IgD-negative memory B cell (primary cell): ENCODE data around the gene WDR1. TPM values are rescaled to one million over a fixed set of nuclear protein-coding genes. Genes with fewer than 3 reads are reported as not detected.

Experiments used
- H3K27ac Mint-ChIP-seq, 3 donors: one replicate each; pipeline ENCODE4 v1.8.0; 2020 to 2022; ENCODE audit warnings: mild to moderate bottlenecking in 3 of 3, mixed read lengths in 3 of 3, moderate library complexity in 1 of 3
- H3K27me3 Mint-ChIP-seq: one replicate; pipeline ENCODE4 v1.8.0; 2021; ENCODE audit warnings: mixed read lengths
- H3K36me3 Mint-ChIP-seq: one replicate; pipeline ENCODE4 v1.8.0; 2020; ENCODE audit warnings: mild to moderate bottlenecking, mixed read lengths
- H3K4me1 Mint-ChIP-seq, 3 donors: one replicate each; pipeline ENCODE4 v1.8.0; 2020 to 2022; ENCODE audit warnings: mixed read lengths in 3 of 3, mild to moderate bottlenecking in 1 of 3
- H3K4me3 Mint-ChIP-seq, 4 donors: one replicate each; pipeline ENCODE4 v1.8.0; 2020 to 2022; ENCODE audit warnings: mild to moderate bottlenecking in 4 of 4, mixed read lengths in 4 of 4, moderate library complexity in 3 of 4
- H3K9me3 Mint-ChIP-seq, 3 donors: one replicate each; pipeline ENCODE4 v1.8.0; 2020 to 2021; ENCODE audit warnings: mixed read lengths in 3 of 3, mild to moderate bottlenecking in 1 of 3
- polyA plus RNA-seq: library from polyadenylated mRNA; unstranded; fragments of 300-500 nt; fragmentation: Illumina TruSeq; gene quantifications from one replicate; pipeline ENCODE4 v1.2.3, GENCODE V29; 2021

Gene WDR1
- polyA plus RNA-seq, 1 donor from 2014 or later, result 213 TPM

- H3K27ac Mint-ChIP-seq, result no peak overlapping the region
- no peaks in the 10 kb centered on the region for H3K36me3 Mint-ChIP-seq
- no peak overlapping the region for H3K4me3 Mint-ChIP-seq
- H3K9me3 Mint-ChIP-seq, result no peaks in the 10 kb centered on the region
- peaks cover 0 to 1% (median 0%) of the 10 kb centered on the region in 3 donors for H3K4me1 Mint-ChIP-seq
- no peaks in the 10 kb centered on the region for H3K27me3 Mint-ChIP-seq
Observed at GRCh38 chr4:10050721-10051120, 65.9 kb downstream of the WDR1 start.

DNA sequence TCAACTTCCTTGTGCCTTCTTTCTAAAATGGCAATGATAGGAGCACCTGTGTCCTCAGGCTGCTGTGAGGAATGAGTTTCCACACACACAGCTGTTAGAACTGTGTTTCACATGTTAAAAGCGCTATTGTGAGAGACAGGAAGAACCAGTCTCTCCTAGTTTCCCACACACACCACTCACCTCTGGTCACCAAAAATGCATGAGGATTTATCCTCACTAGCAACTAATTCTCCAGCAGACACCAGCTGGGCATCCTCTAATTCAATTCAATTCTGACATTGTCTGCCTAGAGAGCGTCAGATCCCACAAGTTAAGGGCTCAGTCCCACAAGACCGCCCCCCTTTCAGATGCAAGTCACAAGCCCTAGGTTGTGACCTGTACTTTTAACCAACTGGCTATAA, 66.3 kb downstream of the WDR1 start:
- H3K27me3 Mint-ChIP-seq, result no peaks in the 10 kb centered on the region
- no peak overlapping the region for H3K4me3 Mint-ChIP-seq
- H3K4me1 Mint-ChIP-seq, result peaks cover 0 to 4% (median 0%) of the 10 kb centered on the region in 3 donors
- H3K27ac Mint-ChIP-seq, result no peak overlapping the region
- no peaks in the 10 kb centered on the region for H3K36me3 Mint-ChIP-seq
- no peaks in the 10 kb centered on the region for H3K9me3 Mint-ChIP-seq

GRCh38 chr4:10048941-10049697, 67.5 kb downstream of the WDR1 start:
- Mint-ChIP-seq H3K27me3 (no peaks in the 10 kb centered on the region), H3K4me3 (peak overlapping the region in 1 of 4 donors; percentile 36), H3K36me3 (no peaks in the 10 kb centered on the region), H3K4me1 (peaks cover 3 to 7% (median 6%) of the 10 kb centered on the region in 3 donors), H3K9me3 (no peaks in the 10 kb centered on the region), H3K27ac (no peak overlapping the region)

GRCh38 chr4:10047967-10048366, 68.6 kb downstream of the WDR1 start:
- H3K27ac Mint-ChIP-seq, result no peak overlapping the region
- H3K27me3 Mint-ChIP-seq, result no peaks in the 10 kb centered on the region
- peaks cover 1% of the 10 kb centered on the region for H3K36me3 Mint-ChIP-seq
- peaks cover 3 to 9% (median 6%) of the 10 kb centered on the region in 3 donors for H3K4me1 Mint-ChIP-seq
- H3K4me3 Mint-ChIP-seq, result no peak overlapping the region
- H3K9me3 Mint-ChIP-seq, result peaks cover 0 to 2% (median under 1%) of the 10 kb centered on the region in 3 donors

DNA sequence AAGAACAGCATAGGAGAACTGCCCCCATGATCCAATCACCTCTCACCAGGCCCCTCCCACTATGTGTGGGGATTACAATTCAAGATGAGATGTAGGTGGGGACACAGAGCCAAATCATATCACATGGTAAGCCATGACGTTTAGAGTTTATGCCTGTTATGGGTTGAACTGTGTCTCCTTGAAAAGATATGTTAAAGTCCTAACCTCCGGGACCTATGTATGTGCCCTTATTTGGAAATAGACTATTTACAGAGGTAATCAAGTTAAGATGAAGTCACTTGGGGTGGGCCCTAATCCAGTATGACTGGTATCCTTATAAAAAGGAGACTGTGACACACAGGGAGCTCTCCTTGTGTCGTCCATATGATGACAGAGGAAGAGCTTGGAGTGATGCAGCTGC, 70.1 kb downstream of the WDR1 start:
- H3K27ac Mint-ChIP-seq, result no peak overlapping the region
- H3K9me3 Mint-ChIP-seq, result peaks cover 6 to 9% (median 8%) of the 10 kb centered on the region in 3 donors
- no peak overlapping the region for H3K4me3 Mint-ChIP-seq
- H3K4me1 Mint-ChIP-seq, result peaks cover 3 to 9% (median 6%) of the 10 kb centered on the region in 3 donors
- H3K27me3 Mint-ChIP-seq, result no peaks in the 10 kb centered on the region
- peaks cover 1% of the 10 kb centered on the region for H3K36me3 Mint-ChIP-seq

GRCh38 chr4:10045481-10045880, 71.1 kb downstream of the WDR1 start:
- Mint-ChIP-seq H3K27me3 (no peaks in the 10 kb centered on the region), H3K4me1 (peaks cover 3 to 9% (median 6%) of the 10 kb centered on the region in 3 donors), H3K36me3 (peaks cover 2% of the 10 kb centered on the region), H3K4me3 (no peak overlapping the region), H3K27ac (no peak overlapping the region), H3K9me3 (peaks cover 6 to 9% (median 8%) of the 10 kb centered on the region in 3 donors)

DNA sequence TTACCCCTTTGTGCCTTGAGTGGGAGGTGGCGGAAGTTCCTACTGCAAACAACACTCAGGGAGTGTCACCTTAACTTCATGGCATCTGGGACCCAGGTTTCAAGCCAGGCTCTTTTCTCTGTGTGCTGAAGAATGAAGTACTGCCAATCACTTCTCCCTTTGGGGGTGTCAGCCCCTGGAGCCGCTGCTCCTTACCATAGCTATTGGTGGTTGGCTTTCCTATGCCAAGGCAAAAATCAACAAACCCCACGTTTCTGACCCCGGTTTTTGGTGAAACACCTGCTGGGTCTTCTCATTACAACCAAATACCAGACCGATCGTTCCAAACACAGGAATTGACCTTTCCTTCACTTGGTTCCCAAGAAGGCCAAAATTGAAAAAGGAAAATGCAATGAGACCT, 75.6 kb downstream of the WDR1 start:
- Mint-ChIP-seq H3K9me3 (peaks cover 6 to 9% (median 8%) of the 10 kb centered on the region in 3 donors), H3K4me3 (peak overlapping the region in 1 of 4 donors; percentile 17), H3K36me3 (peaks cover 8% of the 10 kb centered on the region), H3K4me1 (peaks cover 5 to 9% (median 6%) of the 10 kb centered on the region in 3 donors), H3K27me3 (no peaks in the 10 kb centered on the region), H3K27ac (no peak overlapping the region)

DNA sequence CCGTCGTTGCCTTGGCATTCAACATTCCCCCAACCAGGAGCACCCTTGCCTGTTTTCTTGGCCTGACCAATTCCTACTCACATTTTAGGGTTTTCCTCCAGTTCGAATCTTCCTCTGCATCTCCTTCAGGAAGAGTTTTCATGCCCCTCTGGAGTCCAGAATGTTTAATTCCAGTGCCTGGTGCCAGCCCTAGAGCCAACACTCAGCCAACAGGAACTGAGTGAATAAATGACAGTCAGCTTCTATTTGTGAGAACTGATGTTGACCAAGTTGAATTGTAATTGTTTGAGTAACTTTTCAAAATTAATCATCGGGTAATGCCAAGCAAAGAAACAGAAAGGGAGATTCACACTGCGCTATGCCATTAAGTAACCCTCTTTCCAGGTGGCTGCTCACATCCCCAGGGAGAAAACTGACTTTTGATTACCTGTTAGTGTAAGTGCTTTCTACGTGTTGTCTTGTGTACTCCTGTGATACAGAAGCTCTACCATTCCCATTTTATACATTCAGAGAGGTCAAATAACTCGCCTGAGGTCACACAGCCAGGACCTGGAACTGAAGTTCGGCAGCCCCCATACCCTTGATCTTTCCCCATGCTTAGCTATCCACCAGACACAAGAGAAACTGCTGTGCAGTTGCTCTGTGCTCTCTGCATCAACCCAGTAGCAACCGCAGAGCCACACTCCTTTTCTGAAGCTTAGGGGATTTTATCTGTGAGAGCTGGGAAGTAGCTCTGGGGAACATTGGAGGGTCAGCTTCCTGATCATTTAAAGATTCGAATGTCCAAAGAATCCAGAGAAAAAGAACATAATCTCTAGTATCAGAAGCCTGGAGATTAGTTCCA, 76.3 kb downstream of the WDR1 start:
- Mint-ChIP-seq H3K27ac (no peak overlapping the region), H3K27me3 (no peaks in the 10 kb centered on the region), H3K9me3 (peaks cover 6 to 9% (median 8%) of the 10 kb centered on the region in 3 donors), H3K36me3 (peaks cover 8% of the 10 kb centered on the region), H3K4me3 (no peak overlapping the region), H3K4me1 (peaks cover 5 to 6% (median 5%) of the 10 kb centered on the region in 3 donors)

DNA sequence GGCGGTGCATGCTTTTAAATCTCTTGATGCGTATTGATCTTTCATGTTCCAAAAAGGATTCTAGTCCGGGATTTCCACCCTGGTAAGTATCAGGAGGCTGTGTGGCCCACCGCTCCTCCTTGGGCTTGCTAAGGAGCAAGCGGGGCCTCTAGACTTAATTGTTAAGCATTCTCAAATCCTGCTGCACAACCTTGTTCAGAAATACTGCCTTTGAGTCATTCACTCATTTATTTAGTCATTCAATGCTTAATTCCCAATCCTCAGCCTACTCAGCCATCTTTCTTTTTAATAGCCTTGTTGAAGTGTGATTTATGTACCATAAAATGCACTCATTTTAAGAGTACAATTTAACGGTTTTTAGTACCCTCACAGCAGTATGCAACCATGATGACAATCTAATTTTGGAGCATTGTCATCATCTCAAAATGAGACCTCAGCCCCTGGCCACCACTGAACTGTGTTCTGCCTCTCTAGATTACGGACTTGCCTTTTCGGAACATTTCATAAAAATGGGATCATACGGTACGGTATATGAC, 79.7 kb downstream of the WDR1 start:
- Mint-ChIP-seq H3K27ac (no peak overlapping the region), H3K27me3 (no peaks in the 10 kb centered on the region)

GRCh38 chr4:10035130-10035529, 81.5 kb downstream of the WDR1 start:
- peaks cover 12 to 17% (median 15%) of the 10 kb centered on the region in 3 donors for H3K4me1 Mint-ChIP-seq
- no peak overlapping the region for H3K27ac Mint-ChIP-seq
- peaks cover 3% of the 10 kb centered on the region for H3K36me3 Mint-ChIP-seq
- no peaks in the 10 kb centered on the region for H3K9me3 Mint-ChIP-seq
- H3K4me3 Mint-ChIP-seq, result no peak overlapping the region
- no peaks in the 10 kb centered on the region for H3K27me3 Mint-ChIP-seq

More for the DNA sequence above, 79.7 kb downstream of the WDR1 start:
- Mint-ChIP-seq H3K4me3 (no peak overlapping the region), H3K36me3 (peaks cover 7% of the 10 kb centered on the region), H3K4me1 (peaks cover 12 to 17% (median 15%) of the 10 kb centered on the region in 3 donors), H3K9me3 (no peaks in the 10 kb centered on the region)

GRCh38 chr4:10034612-10035104, 81.9 kb downstream of the WDR1 start:
- Mint-ChIP-seq H3K36me3 (peaks cover 3% of the 10 kb centered on the region), H3K9me3 (no peaks in the 10 kb centered on the region), H3K27ac (no peak overlapping the region), H3K4me1 (peaks cover 12 to 17% (median 15%) of the 10 kb centered on the region in 3 donors), H3K27me3 (no peaks in the 10 kb centered on the region), H3K4me3 (no peak overlapping the region)

DNA sequence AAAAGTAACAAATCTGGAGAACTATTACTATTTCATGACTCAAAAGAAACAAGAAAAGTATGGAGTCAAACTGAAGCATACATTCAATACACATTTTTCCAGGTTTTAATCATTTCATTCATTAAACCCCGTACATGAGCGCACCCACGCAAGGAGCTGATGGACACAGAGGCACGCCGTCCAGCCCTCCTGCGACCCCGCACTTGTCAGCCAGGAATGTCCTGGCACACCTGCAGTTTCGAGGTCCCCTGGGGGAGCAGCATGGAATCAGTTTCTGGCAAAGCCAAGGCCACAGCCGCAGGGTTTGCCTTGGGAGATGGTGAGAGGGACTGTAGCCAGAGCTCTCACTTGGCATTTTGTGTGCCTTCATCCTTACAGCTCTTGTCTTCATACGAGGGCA, 82.5 kb downstream of the WDR1 start:
- Mint-ChIP-seq H3K27me3 (no peaks in the 10 kb centered on the region), H3K27ac (no peak overlapping the region), H3K36me3 (peaks cover 3% of the 10 kb centered on the region), H3K4me3 (no peak overlapping the region), H3K4me1 (peaks cover 12 to 17% (median 15%) of the 10 kb centered on the region in 3 donors), H3K9me3 (no peaks in the 10 kb centered on the region)

DNA sequence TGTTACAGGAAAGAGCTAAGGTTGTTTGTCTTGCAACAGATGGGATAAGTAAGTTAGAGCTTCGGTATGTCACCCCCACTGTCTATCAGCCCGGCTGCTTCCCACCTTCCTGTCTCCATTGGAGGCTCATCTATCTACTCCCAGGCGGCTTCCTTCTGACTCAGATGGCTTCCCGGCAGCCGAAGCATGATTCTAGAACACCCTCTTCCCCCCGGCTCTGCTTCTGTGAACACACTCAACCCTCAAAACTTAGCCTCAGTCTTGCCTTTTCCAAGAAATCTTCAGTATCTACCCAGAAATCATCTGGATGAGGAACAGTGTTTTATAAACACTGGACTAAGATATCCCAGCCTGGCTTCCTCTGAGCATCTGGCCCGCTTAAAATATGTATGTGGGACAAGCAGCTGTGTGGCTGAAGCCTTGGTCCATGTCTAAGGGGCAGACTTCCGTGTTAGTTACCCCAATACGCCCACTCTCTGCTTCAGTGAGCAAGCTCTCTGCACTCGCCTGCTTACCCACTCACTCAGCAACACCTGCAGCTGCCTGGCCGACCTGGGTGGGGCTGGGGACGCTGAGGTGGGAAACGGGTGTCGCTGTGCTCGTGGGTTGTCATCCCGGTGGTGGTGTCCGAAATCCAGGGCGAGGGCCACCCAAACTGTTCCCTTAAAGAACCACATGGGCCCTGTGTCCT, 83.3 kb downstream of the WDR1 start:
- Mint-ChIP-seq H3K36me3 (no peaks in the 10 kb centered on the region), H3K4me1 (peaks cover 12 to 17% (median 15%) of the 10 kb centered on the region in 3 donors), H3K27ac (peak overlapping the region in 1 of 3 donors; percentile 83), H3K27me3 (peaks cover under 1% of the 10 kb centered on the region), H3K9me3 (no peaks in the 10 kb centered on the region), H3K4me3 (peak overlapping the region in 3 of 4 donors; percentile 30 to 70 (median 51))

DNA sequence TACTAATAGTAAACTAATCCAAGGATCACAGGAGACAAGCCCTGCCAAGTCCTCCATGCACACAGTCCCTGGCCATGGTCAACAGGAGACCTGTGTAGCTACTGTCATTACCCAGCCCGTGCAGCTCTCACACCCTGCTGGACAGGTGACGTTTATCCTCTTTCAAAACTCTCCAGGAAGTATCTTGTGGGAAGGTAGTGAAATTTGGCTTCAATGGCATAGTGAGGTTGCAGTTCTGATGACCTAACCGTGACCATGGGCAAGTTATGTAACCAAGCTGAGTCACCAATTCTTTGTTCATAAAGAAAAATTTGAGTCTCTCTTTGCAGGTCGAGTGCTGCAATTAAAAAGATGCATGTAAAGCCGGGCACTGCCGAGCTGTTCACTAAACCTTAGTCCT, 84.0 kb downstream of the WDR1 start:
- Mint-ChIP-seq H3K4me1 (peaks cover 12 to 17% (median 15%) of the 10 kb centered on the region in 3 donors), H3K36me3 (no peaks in the 10 kb centered on the region), H3K27me3 (peaks cover 3% of the 10 kb centered on the region), H3K9me3 (no peaks in the 10 kb centered on the region), H3K27ac (no peak overlapping the region), H3K4me3 (peak overlapping the region in 1 of 4 donors; percentile 30)
